H54 (cell line): Measurements from ENCODE around the gene RARB.
A peak's percentile ranks its signal among the peaks of the same experiment; 100 is the strongest.

Experiments used
- DNase-seq: peaks from one replicate; pipeline ENCODE4 v3.0.0; 2011; ENCODE audit warnings: low spot score, mixed read lengths; ENCODE audit not compliant: insufficient read length
- FAIRE-seq: peaks from 3 replicates; lab custom pipeline; 2011; peaks lifted over from hg19 to GRCh38; lab: Jason Lieb, UNC
- POLR2A ChIP-seq: IDR thresholded peaks from 2 replicates; pipeline ENCODE4 v1.6.1; 2011; ENCODE audit warnings: low read depth, mild to moderate bottlenecking, low read length

Gene RARB

DNA sequence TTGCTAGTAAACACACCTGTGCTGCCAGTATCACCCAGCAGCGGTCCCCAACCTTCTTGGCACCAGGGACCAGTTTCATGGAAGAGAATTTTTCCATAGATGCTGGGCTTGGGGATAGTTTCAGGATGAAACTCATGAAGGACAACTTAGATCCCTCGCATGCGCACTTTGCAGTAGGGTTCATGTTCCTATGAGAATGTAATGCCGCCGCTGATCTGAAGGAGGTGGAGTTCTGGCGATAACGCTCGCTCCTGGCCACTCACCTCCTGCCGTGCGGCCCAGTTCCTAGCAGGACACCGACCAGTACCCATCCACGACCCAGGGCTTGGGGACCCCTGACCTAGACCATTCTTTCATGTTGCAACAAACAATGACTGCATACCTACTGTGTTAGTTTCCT is 146.9 kb downstream of the RARB start:
- no peak for FAIRE-seq
- no peak for DNase-seq
- TF ChIP-seq POLR2A: no peak

DNA sequence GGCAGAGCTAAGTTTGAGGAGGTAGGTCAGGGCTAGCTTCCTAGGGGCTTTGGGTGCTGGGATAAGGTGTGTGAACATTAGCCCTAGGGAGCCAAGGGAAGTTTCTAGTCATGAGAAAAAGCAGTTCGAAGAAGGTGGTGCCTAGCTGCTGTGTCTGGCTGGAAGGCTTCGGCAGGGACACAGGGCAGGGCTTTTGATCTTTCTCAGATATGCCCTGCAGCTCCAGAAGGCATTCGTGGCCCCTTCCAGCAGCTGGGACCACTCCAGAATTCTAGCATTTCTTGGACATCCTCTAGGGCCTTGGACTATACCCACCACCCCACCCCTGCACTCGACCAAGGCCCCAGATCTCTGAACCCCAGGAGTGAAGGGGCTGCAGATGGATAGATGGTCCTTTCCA is 148.1 kb downstream of the RARB start:
- FAIRE-seq: no peak
- no peak for DNase-seq
- no peak for TF ChIP-seq POLR2A

GRCh38 chr3:25576831-25577454 is 148.9 kb downstream of the RARB start:
- DNase-seq (no peak), FAIRE-seq (no peak)
- TF ChIP-seq POLR2A: no peak

DNA sequence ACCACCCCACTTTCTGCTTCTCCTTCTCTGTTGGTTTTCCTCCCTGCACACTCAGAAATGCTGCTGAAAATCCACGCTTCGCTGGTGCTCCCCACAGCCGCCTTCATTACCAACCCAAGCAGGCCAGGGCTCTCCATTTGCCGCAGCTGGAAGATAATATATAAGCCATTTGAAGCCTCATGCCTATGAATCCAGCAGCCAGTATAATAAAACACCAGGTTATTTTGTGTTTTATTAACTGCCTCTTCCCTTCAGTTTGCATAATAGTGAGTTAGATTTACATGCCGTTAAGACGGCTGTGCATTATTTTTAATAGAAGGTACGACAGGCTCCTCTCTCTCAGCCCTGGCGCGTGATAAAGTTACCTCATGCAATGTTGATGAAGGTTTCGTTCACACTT is 150.0 kb downstream of the RARB start:
- TF ChIP-seq POLR2A: no peak
- DNase-seq (no peak), FAIRE-seq (no peak)

DNA sequence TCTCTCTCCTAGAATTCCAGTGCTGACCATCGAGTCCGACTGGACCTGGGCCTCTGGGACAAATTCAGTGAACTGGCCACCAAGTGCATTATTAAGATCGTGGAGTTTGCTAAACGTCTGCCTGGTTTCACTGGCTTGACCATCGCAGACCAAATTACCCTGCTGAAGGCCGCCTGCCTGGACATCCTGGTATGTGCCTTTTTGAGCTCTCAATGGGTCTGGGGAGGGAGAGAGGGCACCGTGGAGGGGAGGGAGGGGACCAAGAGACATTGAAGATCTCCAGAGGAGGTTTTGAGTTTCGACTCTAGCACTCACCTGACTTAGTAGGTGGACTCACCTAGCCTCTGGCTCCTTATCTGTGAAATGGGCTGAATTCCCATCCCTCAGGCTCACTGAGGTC is 152.5 kb downstream of the RARB start:
- no peak for TF ChIP-seq POLR2A
- no peak for FAIRE-seq

GRCh38 chr3:25581335-25581734 is 153.3 kb downstream of the RARB start:
- no peak for DNase-seq
- no peak for TF ChIP-seq POLR2A
- no peak for FAIRE-seq

More for the DNA sequence above, 152.5 kb downstream of the RARB start:
- no peak for DNase-seq

GRCh38 chr3:25581823-25582222 is 153.8 kb downstream of the RARB start:
- no peak for TF ChIP-seq POLR2A
- no peak for DNase-seq
- no peak for FAIRE-seq

- FAIRE-seq (peak; percentile 96), DNase-seq (peak; percentile 82)
- TF ChIP-seq POLR2A: no peak
Measured at GRCh38 chr3:25582242-25582641, 154.2 kb downstream of the RARB start.

- DNase-seq (no peak), FAIRE-seq (no peak)
- TF ChIP-seq POLR2A: no peak
Measured at GRCh38 chr3:25583343-25583742, 155.3 kb downstream of the RARB start.

DNA sequence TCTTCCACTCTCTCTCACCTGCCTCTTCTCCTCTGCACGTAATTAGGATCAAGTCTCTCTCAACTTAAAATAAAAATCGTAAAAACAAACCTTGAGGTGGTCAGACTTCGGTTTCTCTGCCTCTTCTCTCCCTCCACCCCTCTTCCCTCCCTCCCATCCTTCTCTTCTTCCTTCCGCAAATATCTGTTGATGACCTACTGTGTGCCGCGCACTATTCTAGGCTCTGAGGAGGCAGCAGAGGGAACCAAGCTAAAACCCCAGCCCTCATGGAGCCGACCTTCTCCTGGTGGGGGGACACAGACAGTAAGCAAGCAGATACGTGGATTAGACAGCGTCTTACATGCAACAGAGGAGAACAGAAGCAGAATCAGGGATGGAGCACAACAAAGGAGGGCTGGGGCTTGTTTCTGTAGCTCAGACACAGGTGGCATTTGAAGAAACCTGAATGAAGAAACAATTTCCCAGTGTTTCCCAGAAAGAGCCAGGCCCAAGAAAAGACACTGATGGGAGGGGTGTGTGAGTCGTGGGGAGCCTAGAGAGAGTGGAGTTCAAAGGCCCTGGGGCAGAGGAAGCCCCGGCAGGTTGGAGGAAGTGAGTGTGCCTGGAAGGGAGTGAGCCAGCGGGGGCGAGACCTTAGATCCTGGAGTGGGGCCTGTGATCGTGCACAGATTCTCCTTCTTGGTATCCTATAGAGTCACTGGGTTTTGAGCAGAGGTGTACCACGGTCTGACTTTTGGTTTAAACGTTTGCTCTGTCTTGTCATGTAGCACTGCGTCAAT is 156.1 kb downstream of the RARB start:
- no peak for DNase-seq
- no peak for TF ChIP-seq POLR2A
- FAIRE-seq: no peak

DNA sequence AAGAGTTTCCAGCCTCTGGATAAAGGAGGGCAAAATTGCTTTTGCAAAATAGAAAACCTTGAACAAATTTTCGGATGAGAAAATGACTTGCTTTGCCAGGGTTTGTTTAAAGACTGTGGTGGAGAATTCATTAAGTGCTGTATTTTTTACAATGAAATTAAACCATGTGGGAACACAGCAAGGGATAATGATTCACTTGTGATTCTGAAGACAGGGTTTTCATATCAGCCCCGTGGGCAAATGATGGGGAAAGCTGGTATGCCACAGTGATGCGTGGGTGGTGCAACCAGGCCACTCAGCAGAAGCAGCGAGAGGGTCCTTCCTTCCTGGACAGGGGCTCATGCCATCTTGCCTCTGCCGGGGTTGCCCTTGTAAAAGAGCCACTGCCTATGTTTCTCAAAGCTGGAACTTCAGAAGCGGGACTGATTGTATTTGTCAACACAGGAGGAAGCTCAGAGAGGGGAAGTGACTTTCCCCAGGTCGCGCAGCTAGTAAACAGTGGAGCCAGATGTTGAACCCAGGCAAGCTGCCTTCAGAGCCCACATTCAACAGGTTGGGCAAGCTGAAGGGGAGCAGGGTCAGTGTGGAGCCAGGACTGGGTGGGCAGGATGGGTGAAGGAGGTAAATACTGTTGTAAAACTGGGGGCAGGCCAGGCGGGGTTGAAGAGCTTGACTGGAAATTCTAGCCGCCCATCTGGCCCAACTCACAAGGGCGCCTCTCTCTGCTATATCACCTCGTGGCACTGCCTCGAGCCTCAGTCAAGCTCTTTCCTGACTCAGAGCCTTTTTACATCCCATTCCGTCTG is 157.5 kb downstream of the RARB start:
- FAIRE-seq: no peak
- DNase-seq: no peak
- no peak for TF ChIP-seq POLR2A

DNA sequence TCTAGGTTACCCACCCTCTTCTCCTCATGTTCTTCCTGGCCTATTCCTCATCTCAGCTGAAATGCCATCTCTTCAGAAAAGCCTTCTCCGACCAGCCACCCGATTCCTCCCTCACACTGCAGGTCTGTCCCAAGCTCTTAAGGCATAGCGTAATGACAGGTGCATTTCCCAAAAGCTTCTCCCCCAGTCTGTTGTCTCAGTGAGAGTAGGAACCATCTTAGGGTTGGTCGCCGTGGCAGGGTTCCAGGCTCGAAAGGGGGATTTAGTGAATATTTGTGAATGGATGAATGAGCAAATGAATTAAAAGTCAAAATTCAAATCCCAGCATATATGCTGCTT is 158.1 kb downstream of the RARB start:
- no peak for DNase-seq
- no peak for TF ChIP-seq POLR2A
- no peak for FAIRE-seq

GRCh38 chr3:25586553-25586952 is 158.5 kb downstream of the RARB start:
- no peak for DNase-seq
- FAIRE-seq: no peak
- no peak for TF ChIP-seq POLR2A

DNA sequence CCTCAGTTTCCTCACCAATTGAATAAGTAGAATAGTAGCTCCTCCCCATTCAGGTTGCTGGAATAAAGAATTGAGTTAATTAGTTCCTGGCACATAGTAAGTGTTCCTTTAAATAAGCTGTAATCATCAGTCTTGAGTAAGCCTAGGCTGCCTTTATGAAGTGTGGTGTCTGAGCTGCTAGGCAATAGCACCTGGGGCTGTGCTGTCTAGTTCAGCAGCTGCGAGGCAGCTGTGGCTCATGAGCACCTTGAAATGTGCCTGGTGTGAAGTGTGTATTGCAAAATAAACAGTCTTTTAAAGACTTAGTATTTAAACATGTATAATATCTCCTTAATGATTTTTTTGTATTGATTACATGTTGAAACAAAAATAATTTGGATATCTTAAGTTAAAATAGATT is 159.0 kb downstream of the RARB start:
- FAIRE-seq (no peak), DNase-seq (no peak)
- no peak for TF ChIP-seq POLR2A
